OCI-LY7 (cell line): Measurements from ENCODE around the gene PIEZO2.

Experiments used
- CTCF ChIP-seq: fragments of 200-600 bp; sonication (generic); conservative IDR thresholded peaks from 2 replicates; pipeline ENCODE4 v1.5.1; 2014; ENCODE audit warnings: mild to moderate bottlenecking, antibody characterized with exemption, low read length, moderate library complexity, mixed read lengths
- EZH2phosphoT487 ChIP-seq: fragments of 200-600 bp; sonication (generic); IDR thresholded peaks from 2 replicates; pipeline ENCODE4 v1.6.1; 2018; ENCODE audit warnings: low read depth, borderline replicate concordance, mild to moderate bottlenecking, mixed run types, antibody characterized with exemption, low read length, moderate library complexity, mixed read lengths

- TF ChIP-seq CTCF = no peak
- no peak for TF ChIP-seq EZH2phosphoT487
Observed at GRCh38 chr18:11078491-11078890, 70.9 kb downstream of the PIEZO2 start.
